HEK293 (cell line): Measurements from ENCODE around the gene SMIM41.

Experiments used
- CTCF ChIA-PET: fragments of 350-600 bp; formaldehyde crosslinking; extraction: SDS; loops from one replicate; lab custom pipeline; 2021; ENCODE audit warnings: antibody characterized with exemption; lab: Yijun Ruan, JAX
- POLR2A ChIA-PET: fragments of 300-600 bp; formaldehyde crosslinking; extraction: SDS; loops from one replicate; lab custom pipeline; 2020; ENCODE audit warnings: antibody characterized with exemption, inconsistent platforms; lab: Yijun Ruan, JAX
- H3K27ac ChIP-seq: fragments of 200-500 bp; sonication (Bioruptor generic); 2 replicates; pipeline ENCODE4 v1.5.1; 2014; ENCODE audit warnings: low read depth, low read length, control low read depth, inconsistent platforms; ENCODE audit errors: extremely low read depth
- H3K36me3 ChIP-seq, 2 experiments: fragments of 200-500 bp in 1 of 2; sonication (Bioruptor generic) in 1 of 2; 1 replicate in 1 of 2; 2 replicates in 1 of 2; pipeline ENCODE4 v1.5.1; 2014 to 2017; ENCODE audit warnings: inconsistent platforms in 2 of 2, low read length in 2 of 2; ENCODE audit not compliant: control insufficient read depth in 2 of 2, insufficient read depth in 1 of 2
- H3K4me1 ChIP-seq: fragments of 200-500 bp; sonication (Bioruptor generic); 2 replicates; pipeline ENCODE4 v1.5.1; 2014; ENCODE audit warnings: mild to moderate bottlenecking, low read length, inconsistent platforms; ENCODE audit not compliant: control insufficient read depth, insufficient read depth
- H3K4me3 ChIP-seq: 2 replicates; pipeline ENCODE4 v1.5.1; 2011; ENCODE audit warnings: low read depth, mild to moderate bottlenecking, control low read depth, low read length, moderate library complexity
- H3K9me3 ChIP-seq: fragments of 200-500 bp; sonication (Bioruptor generic); 2 replicates; pipeline ENCODE4 v1.5.1; 2014; ENCODE audit warnings: low read depth, low read length, inconsistent platforms; ENCODE audit not compliant: control insufficient read depth, insufficient read depth
- EGR2 ChIP-seq: fragments of 450-650 bp; formaldehyde crosslinking; IDR thresholded peaks from 2 replicates; pipeline ENCODE4 v1.5.1; 2016; ENCODE audit warnings: low read depth, missing biosample characterization, missing genetic modification characterization
- GLIS1 ChIP-seq: fragments of 450-650 bp; formaldehyde crosslinking; IDR thresholded peaks from 2 replicates; pipeline ENCODE4 v1.5.1; 2016; ENCODE audit warnings: missing biosample characterization, missing genetic modification characterization
- HOXA7 ChIP-seq: sonication (generic); formaldehyde crosslinking; IDR thresholded peaks from 2 replicates; pipeline ENCODE4 v1.8.1; 2022; ENCODE audit warnings: missing genetic modification reagents, borderline replicate concordance
- KLF9 ChIP-seq: fragments of 450-650 bp; formaldehyde crosslinking; IDR thresholded peaks from 2 replicates; pipeline ENCODE4 v1.5.1; 2016; ENCODE audit warnings: missing biosample characterization, missing genetic modification characterization, low read depth
- MYNN ChIP-seq: fragments of 450-650 bp; formaldehyde crosslinking; IDR thresholded peaks from 2 replicates; pipeline ENCODE4 v1.5.1; 2016; ENCODE audit warnings: missing biosample characterization, missing genetic modification characterization, borderline replicate concordance
- SCRT2 ChIP-seq: fragments of 450-650 bp; formaldehyde crosslinking; IDR thresholded peaks from 2 replicates; pipeline ENCODE4 v1.5.1; 2016; ENCODE audit warnings: missing biosample characterization, missing genetic modification characterization
- SP7 ChIP-seq: fragments of 450-650 bp; formaldehyde crosslinking; IDR thresholded peaks from 2 replicates; pipeline ENCODE4 v1.5.1; 2016; ENCODE audit warnings: missing biosample characterization, missing genetic modification characterization
- ZBTB17 ChIP-seq: fragments of 450-650 bp; formaldehyde crosslinking; IDR thresholded peaks from 2 replicates; pipeline ENCODE4 v1.5.1; 2016; ENCODE audit warnings: missing biosample characterization, missing genetic modification characterization
- ZEB2 ChIP-seq: fragments of 450-650 bp; formaldehyde crosslinking; IDR thresholded peaks from 2 replicates; pipeline ENCODE4 v1.5.1; 2016; ENCODE audit warnings: missing biosample characterization, missing genetic modification characterization
- ZFHX2 ChIP-seq: fragments of 450-650 bp; formaldehyde crosslinking; conservative IDR thresholded peaks from 2 replicates; pipeline ENCODE4 v1.5.1; 2016; ENCODE audit warnings: missing biosample characterization, missing genetic modification characterization
- ZFP37 ChIP-seq: fragments of 450-650 bp; formaldehyde crosslinking; IDR thresholded peaks from 2 replicates; pipeline ENCODE4 v1.5.1; 2016; ENCODE audit warnings: missing biosample characterization, missing genetic modification characterization
- ZIC2 ChIP-seq: fragments of 450-650 bp; formaldehyde crosslinking; IDR thresholded peaks from 2 replicates; pipeline ENCODE4 v1.5.1; 2016; ENCODE audit warnings: missing biosample characterization, missing genetic modification characterization
- ZNF175 ChIP-seq: fragments of 450-650 bp; formaldehyde crosslinking; IDR thresholded peaks from 2 replicates; pipeline ENCODE4 v1.5.1; 2016; ENCODE audit warnings: missing biosample characterization, missing genetic modification characterization
- ZNF19 ChIP-seq: fragments of 450-650 bp; formaldehyde crosslinking; IDR thresholded peaks from 2 replicates; pipeline ENCODE4; 2016; ENCODE audit warnings: missing biosample characterization, missing genetic modification characterization, low read depth
- ZNF391 ChIP-seq: fragments of 450-650 bp; formaldehyde crosslinking; IDR thresholded peaks from 2 replicates; pipeline ENCODE4 v1.5.1; 2016; ENCODE audit warnings: low read depth, missing biosample characterization, missing genetic modification characterization, borderline replicate concordance
- ZNF600 ChIP-seq: fragments of 450-650 bp; formaldehyde crosslinking; IDR thresholded peaks from 2 replicates; pipeline ENCODE4 v1.5.1; 2016; ENCODE audit warnings: missing biosample characterization, missing genetic modification characterization
- ZNF610 ChIP-seq: fragments of 450-650 bp; formaldehyde crosslinking; IDR thresholded peaks from 2 replicates; pipeline ENCODE4 v1.5.1; 2016; ENCODE audit warnings: missing biosample characterization, missing genetic modification characterization, borderline replicate concordance
- ZNF654 ChIP-seq: fragments of 450-650 bp; formaldehyde crosslinking; IDR thresholded peaks from 2 replicates; pipeline ENCODE4 v1.5.1; 2016; ENCODE audit warnings: low read depth, missing biosample characterization, missing genetic modification characterization
- ZNF768 ChIP-seq: fragments of 450-650 bp; formaldehyde crosslinking; IDR thresholded peaks from 2 replicates; pipeline ENCODE4 v1.5.1; 2018; ENCODE audit warnings: missing biosample characterization, mild to moderate bottlenecking, missing genetic modification characterization
- TF ChIP-seq, protein P1 (sequence below): fragments of 450-650 bp; formaldehyde crosslinking; IDR thresholded peaks from 2 replicates; pipeline ENCODE4 v1.5.1; 2016; ENCODE audit warnings: missing biosample characterization, missing genetic modification characterization
- TF ChIP-seq, protein P2 (sequence below): fragments of 450-650 bp; formaldehyde crosslinking; optimal IDR thresholded peaks from 2 replicates; pipeline ENCODE3; 2016; ENCODE audit warnings: missing biosample characterization, mild to moderate bottlenecking, missing genetic modification characterization
- TF ChIP-seq, protein P3 (sequence below): fragments of 450-650 bp; formaldehyde crosslinking; IDR thresholded peaks from 2 replicates; pipeline ENCODE4 v1.5.1; 2017; ENCODE audit warnings: missing biosample characterization, missing genetic modification characterization
- TF ChIP-seq, protein P4 (sequence below): fragments of 450-650 bp; formaldehyde crosslinking; IDR thresholded peaks from 2 replicates; pipeline ENCODE4 v1.5.1; 2016; ENCODE audit warnings: missing biosample characterization, missing genetic modification characterization
- TF ChIP-seq, protein P5 (sequence below): fragments of 450-650 bp; formaldehyde crosslinking; IDR thresholded peaks from 2 replicates; pipeline ENCODE4 v1.5.1; 2016; ENCODE audit warnings: missing biosample characterization, missing genetic modification characterization
- TF ChIP-seq, protein P6 (sequence below): fragments of 450-650 bp; formaldehyde crosslinking; IDR thresholded peaks from 2 replicates; pipeline ENCODE4 v1.5.1; 2016; ENCODE audit warnings: missing biosample characterization, missing genetic modification characterization

SMIM41 gene

DNA sequence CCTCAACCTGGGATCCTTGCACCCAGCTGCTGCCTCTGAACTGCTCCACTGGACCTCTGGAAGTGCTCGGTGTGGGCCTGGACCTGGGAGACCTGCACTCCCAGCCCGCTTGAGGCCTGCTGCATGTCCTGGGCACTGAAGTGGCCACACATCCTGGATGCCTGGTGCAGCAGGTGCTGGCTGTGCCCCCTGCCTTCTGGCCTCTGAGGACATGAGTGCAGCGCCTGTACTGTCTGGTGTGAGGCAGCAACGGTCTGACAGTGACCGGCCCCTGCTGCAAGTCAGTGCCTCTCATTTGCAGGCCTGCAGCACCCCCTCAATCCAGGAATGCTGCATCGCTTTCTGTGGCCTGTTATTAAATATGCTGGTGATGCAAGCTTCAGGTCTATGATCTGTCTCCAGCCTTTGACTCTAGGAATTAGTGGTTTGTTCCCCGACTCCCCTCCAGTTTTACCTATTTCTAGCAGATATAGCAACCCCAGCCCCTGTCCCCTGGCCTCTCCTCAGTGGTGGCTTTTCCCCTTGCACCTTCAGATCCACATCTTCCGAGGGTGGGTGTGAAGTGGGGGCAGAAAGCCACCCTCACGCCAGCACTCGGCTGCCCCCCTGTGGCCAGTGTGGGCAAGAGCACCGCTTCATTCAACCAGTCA lies 3.6 kb downstream of the SMIM41 start:
- CTCF ChIA-PET: interaction anchor here (0.5 to 34.8 kb wide), 19 partner anchors 9 to 616 kb away, joined by 3 to 794 read pairs (median 4); no protein-coding TSS in a partner anchor
- POLR2A ChIA-PET: interaction anchor here (1.1 to 3.0 kb wide), 2 partner anchors 13 to 57 kb away, joined by 5 to 12 read pairs; partner anchors contain the start of gene ATG101
- no peak overlapping the region for H3K4me3 ChIP-seq
- no peaks in the 10 kb centered on the region for H3K9me3 ChIP-seq
- no peak overlapping the region for H3K27ac ChIP-seq
- no peaks in the 10 kb centered on the region for H3K4me1 ChIP-seq
- peaks cover 0 to 11% of the 10 kb centered on the region in 2 experiments; a peak in 1 of 3 replicates for H3K36me3 ChIP-seq
- TF ChIP-seq ZEB2 (0 out of 2 replicates have a peak, but pooled peaks have one; percentile 14), ZNF610 (tag by site-specific recombination) (no peak), MYNN (no peak), ZIC2 (tag by site-specific recombination) (no peak), ZNF391 (tag by site-specific recombination) (0 out of 2 replicates have a peak, but pooled peaks have one; percentile 36), HOXA7 (CRISPR knock-in tag) (no peak), ZNF600 (tag by site-specific recombination) (0 out of 2 replicates have a peak, but pooled peaks have one; percentile 17), EGR2 (tag by site-specific recombination) (peak; percentile 71), ZFHX2 (tag by site-specific recombination) (peak; percentile 77), ZBTB17 (tag by site-specific recombination) (peak; percentile 91), ZNF654 (tag by site-specific recombination) (peak; percentile 90), ZNF768 (tag by site-specific recombination) (no peak), ZNF175 (tag by site-specific recombination) (no peak), SP7 (tag by site-specific recombination) (peak; percentile 84), ZFP37 (tag by site-specific recombination) (no peak), KLF9 (peak; percentile 46; the same call in 1 of the 2 replicates), ZNF19 (tag by site-specific recombination) (no peak), SCRT2 (tag by site-specific recombination) (peak; percentile 86), GLIS1 (tag by site-specific recombination) (peak; percentile 15; the same call in 1 of the 2 replicates)
- TF ChIP-seq, protein P1, sequence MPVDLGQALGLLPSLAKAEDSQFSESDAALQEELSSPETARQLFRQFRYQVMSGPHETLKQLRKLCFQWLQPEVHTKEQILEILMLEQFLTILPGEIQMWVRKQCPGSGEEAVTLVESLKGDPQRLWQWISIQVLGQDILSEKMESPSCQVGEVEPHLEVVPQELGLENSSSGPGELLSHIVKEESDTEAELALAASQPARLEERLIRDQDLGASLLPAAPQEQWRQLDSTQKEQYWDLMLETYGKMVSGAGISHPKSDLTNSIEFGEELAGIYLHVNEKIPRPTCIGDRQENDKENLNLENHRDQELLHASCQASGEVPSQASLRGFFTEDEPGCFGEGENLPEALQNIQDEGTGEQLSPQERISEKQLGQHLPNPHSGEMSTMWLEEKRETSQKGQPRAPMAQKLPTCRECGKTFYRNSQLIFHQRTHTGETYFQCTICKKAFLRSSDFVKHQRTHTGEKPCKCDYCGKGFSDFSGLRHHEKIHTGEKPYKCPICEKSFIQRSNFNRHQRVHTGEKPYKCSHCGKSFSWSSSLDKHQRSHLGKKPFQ (tag by site-specific recombination): peak; percentile 95
- TF ChIP-seq, protein P2, sequence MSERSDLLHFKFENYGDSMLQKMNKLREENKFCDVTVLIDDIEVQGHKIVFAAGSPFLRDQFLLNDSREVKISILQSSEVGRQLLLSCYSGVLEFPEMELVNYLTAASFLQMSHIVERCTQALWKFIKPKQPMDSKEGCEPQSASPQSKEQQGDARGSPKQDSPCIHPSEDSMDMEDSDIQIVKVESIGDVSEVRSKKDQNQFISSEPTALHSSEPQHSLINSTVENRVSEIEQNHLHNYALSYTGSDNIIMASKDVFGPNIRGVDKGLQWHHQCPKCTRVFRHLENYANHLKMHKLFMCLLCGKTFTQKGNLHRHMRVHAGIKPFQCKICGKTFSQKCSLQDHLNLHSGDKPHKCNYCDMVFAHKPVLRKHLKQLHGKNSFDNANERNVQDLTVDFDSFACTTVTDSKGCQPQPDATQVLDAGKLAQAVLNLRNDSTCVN (tag by site-specific recombination): no peak
- TF ChIP-seq, protein P3, sequence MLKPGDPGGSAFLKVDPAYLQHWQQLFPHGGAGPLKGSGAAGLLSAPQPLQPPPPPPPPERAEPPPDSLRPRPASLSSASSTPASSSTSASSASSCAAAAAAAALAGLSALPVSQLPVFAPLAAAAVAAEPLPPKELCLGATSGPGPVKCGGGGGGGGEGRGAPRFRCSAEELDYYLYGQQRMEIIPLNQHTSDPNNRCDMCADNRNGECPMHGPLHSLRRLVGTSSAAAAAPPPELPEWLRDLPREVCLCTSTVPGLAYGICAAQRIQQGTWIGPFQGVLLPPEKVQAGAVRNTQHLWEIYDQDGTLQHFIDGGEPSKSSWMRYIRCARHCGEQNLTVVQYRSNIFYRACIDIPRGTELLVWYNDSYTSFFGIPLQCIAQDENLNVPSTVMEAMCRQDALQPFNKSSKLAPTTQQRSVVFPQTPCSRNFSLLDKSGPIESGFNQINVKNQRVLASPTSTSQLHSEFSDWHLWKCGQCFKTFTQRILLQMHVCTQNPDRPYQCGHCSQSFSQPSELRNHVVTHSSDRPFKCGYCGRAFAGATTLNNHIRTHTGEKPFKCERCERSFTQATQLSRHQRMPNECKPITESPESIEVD (tag by site-specific recombination): no peak
- TF ChIP-seq, protein P4, sequence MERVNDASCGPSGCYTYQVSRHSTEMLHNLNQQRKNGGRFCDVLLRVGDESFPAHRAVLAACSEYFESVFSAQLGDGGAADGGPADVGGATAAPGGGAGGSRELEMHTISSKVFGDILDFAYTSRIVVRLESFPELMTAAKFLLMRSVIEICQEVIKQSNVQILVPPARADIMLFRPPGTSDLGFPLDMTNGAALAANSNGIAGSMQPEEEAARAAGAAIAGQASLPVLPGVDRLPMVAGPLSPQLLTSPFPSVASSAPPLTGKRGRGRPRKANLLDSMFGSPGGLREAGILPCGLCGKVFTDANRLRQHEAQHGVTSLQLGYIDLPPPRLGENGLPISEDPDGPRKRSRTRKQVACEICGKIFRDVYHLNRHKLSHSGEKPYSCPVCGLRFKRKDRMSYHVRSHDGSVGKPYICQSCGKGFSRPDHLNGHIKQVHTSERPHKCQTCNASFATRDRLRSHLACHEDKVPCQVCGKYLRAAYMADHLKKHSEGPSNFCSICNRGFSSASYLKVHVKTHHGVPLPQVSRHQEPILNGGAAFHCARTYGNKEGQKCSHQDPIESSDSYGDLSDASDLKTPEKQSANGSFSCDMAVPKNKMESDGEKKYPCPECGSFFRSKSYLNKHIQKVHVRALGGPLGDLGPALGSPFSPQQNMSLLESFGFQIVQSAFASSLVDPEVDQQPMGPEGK (tag by site-specific recombination): peak; percentile 92
- TF ChIP-seq, protein P5, sequence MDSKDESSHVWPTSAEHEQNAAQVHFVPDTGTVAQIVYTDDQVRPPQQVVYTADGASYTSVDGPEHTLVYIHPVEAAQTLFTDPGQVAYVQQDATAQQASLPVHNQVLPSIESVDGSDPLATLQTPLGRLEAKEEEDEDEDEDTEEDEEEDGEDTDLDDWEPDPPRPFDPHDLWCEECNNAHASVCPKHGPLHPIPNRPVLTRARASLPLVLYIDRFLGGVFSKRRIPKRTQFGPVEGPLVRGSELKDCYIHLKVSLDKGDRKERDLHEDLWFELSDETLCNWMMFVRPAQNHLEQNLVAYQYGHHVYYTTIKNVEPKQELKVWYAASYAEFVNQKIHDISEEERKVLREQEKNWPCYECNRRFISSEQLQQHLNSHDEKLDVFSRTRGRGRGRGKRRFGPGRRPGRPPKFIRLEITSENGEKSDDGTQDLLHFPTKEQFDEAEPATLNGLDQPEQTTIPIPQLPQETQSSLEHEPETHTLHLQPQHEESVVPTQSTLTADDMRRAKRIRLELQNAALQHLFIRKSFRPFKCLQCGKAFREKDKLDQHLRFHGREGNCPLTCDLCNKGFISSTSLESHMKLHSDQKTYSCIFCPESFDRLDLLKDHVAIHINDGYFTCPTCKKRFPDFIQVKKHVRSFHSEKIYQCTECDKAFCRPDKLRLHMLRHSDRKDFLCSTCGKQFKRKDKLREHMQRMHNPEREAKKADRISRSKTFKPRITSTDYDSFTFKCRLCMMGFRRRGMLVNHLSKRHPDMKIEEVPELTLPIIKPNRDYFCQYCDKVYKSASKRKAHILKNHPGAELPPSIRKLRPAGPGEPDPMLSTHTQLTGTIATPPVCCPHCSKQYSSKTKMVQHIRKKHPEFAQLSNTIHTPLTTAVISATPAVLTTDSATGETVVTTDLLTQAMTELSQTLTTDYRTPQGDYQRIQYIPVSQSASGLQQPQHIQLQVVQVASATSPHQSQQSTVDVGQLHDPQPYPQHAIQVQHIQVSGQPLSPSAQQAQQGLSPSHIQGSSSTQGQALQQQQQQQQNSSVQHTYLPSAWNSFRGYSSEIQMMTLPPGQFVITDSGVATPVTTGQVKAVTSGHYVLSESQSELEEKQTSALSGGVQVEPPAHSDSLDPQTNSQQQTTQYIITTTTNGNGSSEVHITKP (tag by site-specific recombination): 0 out of 2 replicates have a peak, but pooled peaks have one; percentile 17
- TF ChIP-seq, protein P6, sequence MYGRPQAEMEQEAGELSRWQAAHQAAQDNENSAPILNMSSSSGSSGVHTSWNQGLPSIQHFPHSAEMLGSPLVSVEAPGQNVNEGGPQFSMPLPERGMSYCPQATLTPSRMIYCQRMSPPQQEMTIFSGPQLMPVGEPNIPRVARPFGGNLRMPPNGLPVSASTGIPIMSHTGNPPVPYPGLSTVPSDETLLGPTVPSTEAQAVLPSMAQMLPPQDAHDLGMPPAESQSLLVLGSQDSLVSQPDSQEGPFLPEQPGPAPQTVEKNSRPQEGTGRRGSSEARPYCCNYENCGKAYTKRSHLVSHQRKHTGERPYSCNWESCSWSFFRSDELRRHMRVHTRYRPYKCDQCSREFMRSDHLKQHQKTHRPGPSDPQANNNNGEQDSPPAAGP (tag by site-specific recombination): 0 out of 2 replicates have a peak, but pooled peaks have one; percentile 43
